ENCODE measurements around the gene FXYD5.

The FXYD5 gene

GRCh38 chr19:35160629-35161433, 6.3 kb downstream of the FXYD5 start:
- DNase-seq = no peak

DNA sequence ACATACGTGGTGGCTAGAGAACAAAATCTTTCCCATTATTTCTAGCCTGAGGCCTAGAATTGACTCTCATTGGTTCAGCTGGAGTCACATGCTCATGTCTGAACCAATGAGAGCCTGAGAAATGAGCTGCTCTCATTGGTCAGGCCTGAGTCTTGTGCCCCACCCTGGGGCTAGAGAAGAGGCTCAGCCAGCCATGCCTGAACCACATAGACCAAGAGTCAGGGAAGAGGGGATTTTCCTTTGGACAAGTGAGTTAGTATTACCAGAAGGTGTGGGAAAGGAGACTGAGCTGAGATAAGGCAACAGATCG, 6.9 kb downstream of the FXYD5 start:
- DNase-seq = no peak

GRCh38 chr19:35162471-35163326, 8.2 kb downstream of the FXYD5 start:
- no peak for DNase-seq

GRCh38 chr19:35164418-35164817, 9.9 kb downstream of the FXYD5 start:
- DNase-seq = no peak

DNA sequence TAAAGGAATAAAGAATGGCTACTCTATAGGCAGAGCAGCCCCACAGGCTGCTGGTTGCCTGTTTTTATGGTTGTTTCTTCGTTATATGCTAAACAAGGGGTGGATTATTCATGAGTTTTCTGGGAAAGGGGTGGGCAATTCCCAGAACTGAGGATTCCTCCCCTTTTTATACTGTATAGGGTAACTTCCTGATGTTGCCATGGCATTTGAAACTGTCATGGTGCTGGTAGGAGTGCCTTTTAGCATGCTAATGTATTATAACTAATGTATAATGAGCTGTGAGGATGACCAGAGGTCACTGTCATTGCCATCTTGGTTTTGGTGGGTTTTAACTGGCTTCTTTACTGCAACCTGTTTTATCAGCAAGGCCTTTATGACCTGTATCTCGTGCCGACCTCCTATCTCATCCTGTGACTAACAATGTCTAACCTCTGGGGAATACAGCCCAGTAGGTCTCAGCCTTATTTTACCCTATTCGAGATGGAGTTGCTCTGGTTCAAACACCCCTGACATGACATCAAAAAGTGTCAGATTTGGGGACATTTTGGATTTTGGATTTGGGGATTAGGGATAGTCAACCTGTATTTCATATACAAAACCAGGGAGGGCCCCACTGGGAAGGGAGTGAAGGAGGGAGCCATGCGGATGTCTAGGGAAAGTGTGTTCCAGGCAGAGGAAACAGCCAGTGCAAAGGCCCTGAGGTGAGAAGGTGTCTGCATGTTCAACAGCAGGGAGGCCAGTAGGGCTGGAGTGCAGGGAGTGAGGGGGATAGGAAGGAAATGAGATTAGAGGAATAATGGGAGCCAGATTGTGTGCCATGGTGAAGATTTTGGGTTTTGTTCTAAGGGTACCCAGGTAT, 10.9 kb downstream of the FXYD5 start:
- no peak for DNase-seq

DNA sequence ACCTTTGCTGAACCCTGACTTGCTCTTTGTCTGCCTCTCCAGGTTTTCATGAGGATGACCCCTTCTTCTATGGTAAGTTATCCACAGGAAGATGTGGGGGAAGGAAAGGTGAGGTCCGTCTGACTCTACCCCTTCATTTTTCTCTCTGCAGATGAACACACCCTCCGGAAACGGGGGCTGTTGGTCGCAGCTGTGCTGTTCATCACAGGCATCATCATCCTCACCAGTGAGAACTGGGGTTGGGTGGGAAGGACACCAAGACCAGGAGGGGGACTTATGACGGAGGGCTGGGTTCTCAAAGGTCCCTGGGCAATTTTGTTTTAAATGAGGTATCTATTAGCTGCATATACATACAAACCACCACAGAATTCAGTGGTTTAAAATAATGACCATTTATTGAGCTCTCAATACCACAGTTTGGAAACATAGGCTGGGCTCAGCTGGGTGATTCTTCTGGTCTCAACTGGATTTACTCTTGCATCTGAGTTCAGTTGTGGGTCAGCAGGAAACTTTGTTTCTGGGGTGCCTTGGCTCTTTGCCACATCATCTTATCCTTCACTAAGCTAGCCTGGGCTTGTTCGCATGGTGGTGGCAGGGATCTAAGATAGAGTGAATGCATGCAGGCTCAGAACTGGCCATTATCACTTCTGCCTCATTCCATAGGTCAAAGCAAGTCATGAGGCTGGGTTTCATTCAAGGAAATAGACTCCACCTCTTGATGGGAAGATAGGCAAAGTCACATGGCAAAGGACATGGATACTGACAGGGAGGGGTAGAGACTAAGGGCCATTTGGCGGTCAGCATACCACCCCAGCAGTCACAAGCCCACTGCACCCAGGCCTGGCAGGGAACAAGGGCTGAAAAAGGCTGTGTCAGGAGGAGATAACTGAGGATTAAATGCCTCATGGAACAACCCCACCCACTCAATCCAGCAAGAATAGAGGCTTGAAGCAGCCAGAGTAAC, 11.8 kb downstream of the FXYD5 start:
- DNase-seq = no peak

GRCh38 chr19:35167251-35168119, 12.9 kb downstream of the FXYD5 start:
- DNase-seq = no peak

GRCh38 chr19:35168196-35168595, 13.7 kb downstream of the FXYD5 start:
- no peak for DNase-seq

DNA sequence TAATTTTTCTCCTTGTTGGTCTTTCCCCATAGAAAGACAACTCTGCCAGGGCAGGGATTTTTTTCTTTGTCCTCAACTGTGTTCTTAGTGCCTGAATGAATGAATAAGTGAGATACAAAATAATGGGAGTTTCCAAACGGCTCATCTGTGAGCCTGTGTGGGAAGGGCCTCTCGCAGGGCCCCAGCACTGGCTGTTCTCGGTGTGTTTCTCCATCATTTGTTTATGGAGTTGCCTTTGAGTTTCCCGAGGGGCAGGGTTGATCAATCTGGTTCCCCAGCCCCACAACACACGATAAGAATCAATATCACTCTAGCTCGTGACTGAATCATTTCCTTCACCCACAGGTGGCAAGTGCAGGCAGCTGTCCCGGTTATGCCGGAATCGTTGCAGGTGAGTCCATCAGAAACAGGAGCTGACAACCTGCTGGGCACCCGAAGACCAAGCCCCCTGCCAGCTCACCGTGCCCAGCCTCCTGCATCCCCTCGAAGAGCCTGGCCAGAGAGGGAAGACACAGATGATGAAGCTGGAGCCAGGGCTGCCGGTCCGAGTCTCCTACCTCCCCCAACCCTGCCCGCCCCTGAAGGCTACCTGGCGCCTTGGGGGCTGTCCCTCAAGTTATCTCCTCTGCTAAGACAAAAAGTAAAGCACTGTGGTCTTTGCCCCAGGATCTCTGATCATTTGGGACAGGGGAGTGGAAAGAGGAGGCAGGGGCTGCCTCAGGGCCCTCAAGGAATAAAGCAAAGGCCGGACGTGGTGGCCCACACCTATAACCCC, 14.9 kb downstream of the FXYD5 start:
- DNase-seq = no peak

DNA sequence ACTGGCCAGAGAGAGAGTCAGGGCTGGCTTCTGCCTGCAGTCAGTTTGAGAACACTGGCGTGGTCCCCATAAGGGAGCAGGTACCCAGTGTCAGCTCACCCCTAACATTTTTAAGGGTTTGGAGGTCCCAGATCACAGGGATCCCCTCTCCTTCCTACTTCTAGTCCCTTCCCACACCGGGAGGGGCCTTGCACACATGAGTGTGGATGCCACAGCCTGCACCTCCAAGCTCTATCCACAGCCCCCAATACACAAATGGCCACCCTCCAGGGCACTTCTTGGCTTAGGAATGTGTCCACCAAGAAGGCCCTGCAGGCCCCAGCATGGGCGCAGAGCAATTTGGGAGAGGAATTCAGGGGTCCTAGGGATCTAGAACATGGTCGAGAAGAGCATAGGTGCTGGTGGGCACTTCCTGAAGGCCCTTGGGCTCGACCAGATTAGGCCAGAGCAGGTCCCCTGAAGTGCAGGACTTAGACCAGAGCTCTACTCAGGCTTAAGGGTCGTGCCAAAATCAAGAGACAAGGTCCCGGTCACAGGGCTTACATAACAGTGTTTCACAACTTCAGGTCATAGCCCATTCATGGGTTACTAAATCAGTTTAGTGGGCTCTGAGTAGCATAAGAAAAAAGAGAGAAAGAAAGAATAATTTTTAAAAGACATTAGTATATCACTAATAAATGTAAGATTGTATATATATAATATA, 16.0 kb downstream of the FXYD5 start:
- no peak for DNase-seq

DNA sequence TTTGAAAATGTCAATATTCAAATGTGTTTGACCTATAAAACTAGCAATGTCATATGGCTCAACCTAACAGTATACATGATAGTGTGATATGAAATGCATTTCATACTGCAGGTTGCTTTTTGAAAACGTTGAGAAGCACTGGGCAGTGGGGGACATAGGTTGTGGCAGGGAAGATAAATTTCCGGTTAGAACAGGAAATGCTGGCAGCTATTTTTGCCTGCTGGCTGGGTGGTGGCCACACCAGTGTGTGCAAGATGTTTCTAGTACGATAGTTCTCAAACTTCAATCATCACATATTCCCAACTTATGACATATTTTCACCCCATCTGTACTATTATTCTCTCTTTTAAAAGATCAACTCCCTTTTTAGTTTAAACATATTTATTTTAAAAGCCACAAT, 17.2 kb downstream of the FXYD5 start:
- no peak for DNase-seq

- no peak for DNase-seq
These were observed 19.7 kb downstream of the FXYD5 start for GRCh38 chr19:35174226-35174625.

- no peak for DNase-seq
These were observed 21.6 kb downstream of the FXYD5 start for GRCh38 chr19:35176181-35176570.

DNA sequence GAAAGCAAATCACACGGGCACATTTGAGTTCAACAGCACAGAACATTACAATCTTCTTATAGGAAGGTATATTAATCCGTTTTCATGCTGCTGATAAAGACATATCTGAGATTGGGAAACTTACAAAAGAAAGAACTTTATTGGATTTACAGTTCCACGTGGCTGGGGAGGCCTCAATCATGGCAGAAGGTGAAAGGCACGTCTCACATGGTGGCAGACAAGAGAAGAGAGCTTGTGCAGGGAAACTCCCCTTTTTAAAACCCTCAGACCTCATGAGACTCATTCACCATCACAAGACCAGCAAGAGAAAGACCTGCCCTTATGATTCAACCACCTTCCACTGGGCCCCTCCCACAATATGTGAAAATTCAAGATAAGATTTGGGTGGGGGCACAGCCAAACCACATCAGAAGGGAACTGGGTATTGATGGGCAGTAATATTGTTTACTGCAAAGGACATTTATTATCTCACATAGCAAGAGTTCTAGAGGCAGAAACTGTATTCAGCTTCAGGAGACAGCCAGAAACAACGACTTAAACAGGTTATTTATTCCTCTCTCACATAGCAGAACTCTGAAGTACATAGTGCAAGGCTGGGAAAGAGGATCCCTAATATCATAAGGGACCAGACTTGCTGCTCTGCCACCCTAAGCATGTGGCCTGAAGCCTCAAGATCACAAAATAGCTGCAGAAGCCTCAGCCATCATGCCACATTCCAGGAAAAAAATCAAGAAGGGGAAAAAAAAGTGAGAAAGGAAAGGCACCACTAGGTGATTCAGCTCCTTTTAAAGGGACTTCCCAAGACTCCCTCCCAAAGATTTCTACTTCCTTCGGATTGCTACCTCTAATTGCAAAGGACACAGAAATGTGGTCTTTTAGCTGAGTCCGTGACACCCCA, 23.1 kb downstream of the FXYD5 start:
- no peak for DNase-seq

- no peak for DNase-seq
These were observed 24.2 kb downstream of the FXYD5 start for GRCh38 chr19:35178701-35179100.

GRCh38 chr19:35179830-35180229, 25.3 kb downstream of the FXYD5 start:
- no peak for DNase-seq

GRCh38 chr19:35181387-35181786, 26.9 kb downstream of the FXYD5 start:
- DNase-seq = no peak

GRCh38 chr19:35184267-35184666, 29.7 kb downstream of the FXYD5 start:
- DNase-seq = no peak

DNA sequence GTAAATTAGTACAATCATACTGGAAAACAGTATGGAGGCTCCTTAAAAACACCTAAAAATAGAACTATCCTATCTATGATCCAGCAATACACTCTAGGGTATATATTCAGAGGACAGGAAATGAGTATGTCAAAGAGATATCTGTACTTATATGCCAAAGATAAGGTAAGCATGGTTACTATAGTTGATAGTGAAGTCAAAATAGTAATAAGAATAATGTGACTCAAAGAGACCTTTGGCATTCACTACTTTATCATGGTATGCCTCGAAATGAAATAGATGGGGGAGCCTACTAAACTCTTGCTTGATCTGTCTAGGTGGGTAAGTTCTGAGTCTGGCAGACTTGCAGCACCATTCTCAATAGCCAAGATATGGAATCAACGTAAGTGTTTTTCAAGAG, 30.3 kb downstream of the FXYD5 start:
- DNase-seq = no peak

Data from CD4-positive, alpha-beta T cell treated with Interferon gamma for 1 hour (primary cell).